Fibroblast of villous mesenchyme (primary cell): ENCODE measurements around the gene KDM6B. TPM values are rescaled to one million over a fixed set of nuclear protein-coding genes. Genes with fewer than 3 reads are reported as not detected.

ENCODE experiments used
- DNase-seq: peaks from one replicate; pipeline ENCODE4 v3.0.0-alpha.2; 2010; ENCODE audit warnings: low read depth
- H3K4me3 ChIP-seq: 2 replicates; pipeline ENCODE4 v1.5.1; 2011; ENCODE audit warnings: low read depth, mild to moderate bottlenecking, low read length
- CTCF ChIP-seq: IDR thresholded peaks from 2 replicates; pipeline ENCODE4 v1.5.1; 2012; ENCODE audit warnings: low read depth, mild to moderate bottlenecking, low read length; ENCODE audit not compliant: insufficient read depth
- total RNA-seq: library from RNA; depleted of rRNA; stranded (reverse); fragments of >200 nt; gene quantifications from 2 replicates; pipeline ENCODE4 v1.2.3, GENCODE V29; 2012

The KDM6B gene
- total RNA-seq, 1 donor: 3.0 TPM

- no peak overlapping the region for H3K4me3 ChIP-seq
- no peak for DNase-seq
- TF ChIP-seq CTCF: no peak
Measured at GRCh38 chr17:7811251-7811650, 22.8 kb upstream of the KDM6B start.

- H3K4me3 ChIP-seq: no peak overlapping the region
- DNase-seq: no peak
- no peak for TF ChIP-seq CTCF
Measured at GRCh38 chr17:7814969-7815368, 19.0 kb upstream of the KDM6B start.

DNA sequence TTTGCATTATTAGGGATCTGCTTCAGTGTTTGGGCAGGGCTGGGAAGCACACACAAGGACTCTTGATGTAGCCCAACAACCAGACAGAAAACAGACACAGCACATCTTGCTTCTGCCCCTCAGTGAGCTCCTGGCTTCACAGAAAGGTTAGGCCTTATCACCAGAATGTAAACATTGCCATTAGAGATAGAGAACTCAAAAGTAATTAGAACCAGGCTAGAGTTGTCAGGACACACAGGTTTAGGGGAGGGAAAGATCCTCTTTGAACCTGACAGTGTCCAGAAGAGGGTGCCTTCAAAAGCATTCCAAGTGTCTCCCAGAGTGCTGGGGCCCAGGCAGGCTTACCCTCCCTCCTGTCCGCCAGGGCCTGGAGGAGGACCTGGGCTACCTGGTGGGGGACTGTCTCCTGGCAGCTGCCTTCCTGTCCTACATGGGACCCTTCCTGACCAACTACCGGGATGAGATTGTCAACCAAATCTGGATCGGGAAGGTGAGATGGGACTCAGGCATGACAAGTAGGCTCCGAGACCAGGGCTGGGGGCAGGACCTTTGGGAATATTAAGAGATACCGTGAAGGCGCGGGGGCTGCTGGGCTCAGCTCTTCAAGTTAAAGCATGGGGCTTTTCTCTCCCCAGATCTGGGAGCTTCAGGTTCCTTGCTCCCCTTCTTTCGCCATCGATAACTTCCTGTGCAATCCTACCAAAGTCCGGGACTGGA is 16.9 kb upstream of the KDM6B start:
- no peak overlapping the region for H3K4me3 ChIP-seq
- peak; percentile 23 for DNase-seq
- TF ChIP-seq CTCF: no peak

DNA sequence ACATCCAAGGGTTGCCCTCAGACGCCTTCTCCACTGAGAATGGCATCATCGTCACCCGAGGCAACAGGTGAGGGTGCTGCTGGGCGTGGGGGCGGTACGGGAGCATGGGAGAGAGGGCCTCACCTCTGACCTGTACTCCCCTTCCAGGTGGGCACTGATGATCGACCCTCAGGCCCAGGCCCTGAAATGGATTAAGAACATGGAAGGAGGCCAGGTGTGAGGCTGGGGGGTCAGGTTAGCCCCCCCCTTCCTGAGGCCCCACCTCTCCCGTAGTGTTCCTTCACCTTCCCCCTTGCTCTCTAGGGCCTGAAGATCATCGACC is 16.4 kb upstream of the KDM6B start:
- TF ChIP-seq CTCF: no peak
- no peak overlapping the region for H3K4me3 ChIP-seq
- no peak for DNase-seq

DNA sequence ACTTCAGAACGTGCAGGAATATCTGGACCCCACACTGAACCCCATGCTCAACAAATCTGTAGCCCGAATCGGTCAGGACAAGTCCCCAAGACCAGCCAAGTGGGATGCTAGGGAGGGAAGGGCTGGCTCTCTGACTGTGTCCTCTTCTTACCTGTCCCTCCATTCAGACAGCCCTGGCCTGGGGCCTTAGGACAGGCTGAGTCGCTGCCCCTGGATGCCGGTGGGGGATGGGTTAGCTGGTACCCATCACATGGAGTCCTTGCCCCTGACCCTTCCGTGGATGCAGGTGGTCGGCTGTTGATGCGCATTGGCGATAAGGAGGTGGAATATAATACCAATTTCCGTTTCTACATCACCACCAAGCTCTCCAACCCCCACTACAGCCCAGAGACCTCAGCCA is 16.0 kb upstream of the KDM6B start:
- no peak for TF ChIP-seq CTCF
- H3K4me3 ChIP-seq: no peak overlapping the region
- no peak for DNase-seq

- no peak for TF ChIP-seq CTCF
- DNase-seq: no peak
- H3K4me3 ChIP-seq: no peak overlapping the region
Measured at GRCh38 chr17:7818746-7819645, 15.0 kb upstream of the KDM6B start.
